Psoas muscle (tissue), 8 donors: ENCODE data around the gene TAOK3. TPM values are rescaled to one million over a fixed set of nuclear protein-coding genes. Genes with fewer than 3 reads are reported as not detected.

Experiments
- ATAC-seq, 4 donors: fragments of 200-7000 bp; cut with Tn5 transposase; one replicate each; pipeline ENCODE4 v1.9.1; 2020; ENCODE audit warnings: moderate library complexity in 3 of 4, mild to moderate bottlenecking in 2 of 4
- DNase-seq, 2 donors: peaks; one replicate each; pipeline ENCODE4 v3.0.0-alpha.2; 2020
- H3K27ac ChIP-seq: fragments of 200-600 bp; one replicate; pipeline ENCODE4 v1.8.0; 2022
- H3K27me3 ChIP-seq, 3 donors: fragments of 200-600 bp in 1 of 3; one replicate each; pipeline versions ENCODE4 v1.6.1 to v1.8.0; 2013 to 2022; ENCODE audit warnings: low read length in 2 of 3, mild to moderate bottlenecking in 2 of 3, moderate library complexity in 1 of 3; ENCODE audit not compliant: insufficient read depth in 3 of 3
- H3K36me3 ChIP-seq, 2 donors: fragments of 200-600 bp in 1 of 2; one replicate each; pipeline versions ENCODE4 v1.6.1 to v1.8.0; 2013 to 2022; ENCODE audit warnings: low read depth in 1 of 2, mild to moderate bottlenecking in 1 of 2, moderate library complexity in 1 of 2; ENCODE audit not compliant: insufficient read depth in 1 of 2
- H3K4me1 ChIP-seq: fragments of 200-600 bp; one replicate; pipeline ENCODE4 v1.8.0; 2022
- H3K4me3 ChIP-seq: fragments of 200-600 bp; one replicate; pipeline ENCODE4 v1.8.0; 2022; ENCODE audit warnings: mild to moderate bottlenecking
- H3K9me3 ChIP-seq: fragments of 200-600 bp; one replicate; pipeline ENCODE4 v1.8.0; 2022
- CTCF ChIP-seq: fragments of 200-600 bp; IDR thresholded peaks from one replicate; pipeline ENCODE4 v1.8.0; 2022; ENCODE audit warnings: antibody characterized with exemption
- WGBS, 3 donors: extraction: QIAGEN DNeasy Blood & Tissue Kit; methylation state at CpG; one replicate each; pipeline versions ENCODE4 v1.1.6 to v1.1.7; 2013; 5-methylcytosine and 5-hydroxymethylcytosine counted together
- intact Hi-C, 2 donors: fragments of 100-400 bp; cut with DNase I; formaldehyde crosslinking; loops; one replicate each; pipeline versions ENCODE4 v1.11.0 to v1.14.2; 2022
- polyA plus RNA-seq, 3 donors: library from polyadenylated mRNA; stranded (reverse); fragments of 200-250 nt; gene quantifications; one replicate each; pipeline ENCODE4 v1.2.3, GENCODE V29; 2013
- total RNA-seq, 4 donors: library from RNA; stranded (reverse); fragmentation: NEBNext Ultra II Directional in 2 of 4; extraction: Animal tissue kit (Norgen Biotek cat#: 25700) in 2 of 4; gene quantifications; one replicate each; pipeline versions ENCODE4 v1.2.1 to v1.2.4, GENCODE V29; 2021 to 2023
- donor health status: healthy with polysubstance abuse.
- donor health status: DM: no; HTN: no; CAD: no; lungs with moderate emphysema.
- donor health status: Bipolar disorder and iron deficiency.
- donor health status: healthy.
- donor health status: DM: yes; HTN: yes; CAD: no.
- donor health status: DM: no; HTN: no; CAD: no.
- donor health status: DM: no; HTN: no; CAD: no.
- donor health status: DM: yes; HTN: yes; CAD: no.

Gene TAOK3
- total and polyA plus RNA-seq, 7 donors: 6.5 to 22.2 (median 18.2) TPM

DNA sequence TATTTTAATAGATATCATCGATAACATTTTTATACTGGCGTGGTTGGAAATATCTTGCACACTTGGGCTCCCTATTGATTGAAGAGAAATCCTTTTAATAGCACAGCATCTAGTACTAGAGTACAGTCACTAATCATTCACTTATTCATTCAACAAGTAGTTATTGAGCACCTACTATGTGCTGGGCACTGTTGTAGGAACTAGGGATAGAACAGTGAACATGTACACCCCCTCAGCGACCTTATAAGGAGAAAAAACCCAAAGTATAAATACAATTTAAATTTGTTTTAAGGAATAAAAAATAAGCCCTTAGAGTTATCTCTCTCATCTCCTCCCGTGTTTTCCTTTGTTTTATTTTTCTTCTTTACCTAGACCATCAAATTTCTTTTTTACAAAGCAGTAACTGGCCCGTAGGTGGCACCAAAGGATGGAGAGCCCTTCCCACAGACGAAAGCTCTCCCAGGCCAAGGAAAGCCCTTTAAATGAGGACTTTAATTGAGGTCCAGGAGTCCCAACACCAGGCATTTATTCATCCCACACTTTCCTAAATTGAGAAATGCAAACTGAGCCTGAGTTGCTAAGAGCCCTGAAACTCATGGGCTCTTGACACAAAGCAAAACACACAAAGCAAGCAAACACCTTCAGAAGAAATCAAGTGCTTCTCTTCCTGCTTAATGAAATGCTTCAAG lies 207.8 kb downstream of the TAOK3 start:
- Histone ChIP-seq H3K27me3 (no peaks in the 10 kb centered on the region), H3K4me3 (no peak overlapping the region), H3K36me3 (peaks cover 0 to 62% of the 10 kb centered on the region in 2 donors), H3K9me3 (no peaks in the 10 kb centered on the region), H3K4me1 (no peaks in the 10 kb centered on the region), H3K27ac (no peak overlapping the region)
- intact Hi-C loops: no loop called here
- WGBS, 3 donors: 58 to 70% (median 66%) methylated on average over 6 of the region's 6 CpGs
- peak; percentile 18 for TF ChIP-seq CTCF
- DNase-seq (no peak), ATAC-seq (no peak)

DNA sequence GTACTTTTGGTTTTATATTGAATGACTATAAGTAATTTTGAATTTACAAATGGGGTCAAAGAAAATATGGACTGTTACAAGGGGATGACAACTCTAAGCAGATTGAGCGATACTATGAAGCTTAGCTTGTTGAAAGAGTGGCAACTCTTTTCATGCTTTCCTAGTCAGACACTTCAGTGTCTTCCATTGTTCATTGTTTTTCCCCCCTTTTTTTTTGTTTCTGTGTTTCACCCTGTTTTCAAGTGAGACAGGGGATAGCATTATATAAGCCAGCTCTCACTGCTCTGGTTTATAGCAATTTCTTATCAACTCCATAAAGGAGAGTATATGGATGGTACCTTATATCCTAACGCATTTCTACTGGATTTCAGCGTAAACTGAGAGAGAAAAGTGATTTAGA lies 212.2 kb downstream of the TAOK3 start:
- WGBS, 3 donors: 94 to 99% (median 98%) methylated on average over 3 of the region's 3 CpGs
- no peaks in the 10 kb centered on the region for H3K4me1 ChIP-seq
- no peak for DNase-seq
- ATAC-seq: no peak
- intact Hi-C loops: no loop called here
- no peaks in the 10 kb centered on the region for H3K27me3 ChIP-seq
- H3K27ac ChIP-seq: no peak overlapping the region
- TF ChIP-seq CTCF: no peak
- peaks cover 4 to 78% of the 10 kb centered on the region in 2 donors for H3K36me3 ChIP-seq
- no peaks in the 10 kb centered on the region for H3K9me3 ChIP-seq
- H3K4me3 ChIP-seq: no peak overlapping the region

DNA sequence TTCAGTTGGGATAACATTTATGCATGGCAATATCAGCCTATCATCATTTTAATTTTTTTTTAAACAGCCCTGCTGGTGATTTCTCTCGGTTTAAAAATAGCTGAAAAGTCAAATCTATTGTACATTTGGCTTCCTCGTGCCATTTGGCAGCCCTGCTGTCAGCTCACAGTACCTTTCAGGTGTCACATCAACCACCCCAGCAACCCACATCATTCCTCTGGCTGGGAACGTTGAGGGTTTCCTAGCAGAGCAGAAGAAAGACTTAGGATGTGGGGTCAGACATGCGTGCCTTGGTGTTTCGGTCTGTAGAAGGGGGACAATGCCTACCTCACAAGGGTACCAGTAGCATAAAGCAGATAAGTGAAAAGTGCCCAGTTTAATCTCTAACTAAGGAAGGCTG lies 221.0 kb downstream of the TAOK3 start:
- ATAC-seq: no peak
- Histone ChIP-seq H3K27me3 (no peaks in the 10 kb centered on the region), H3K36me3 (peaks cover 0 to 68% of the 10 kb centered on the region in 2 donors), H3K4me3 (no peak overlapping the region), H3K4me1 (no peaks in the 10 kb centered on the region), H3K9me3 (no peaks in the 10 kb centered on the region), H3K27ac (no peak overlapping the region)
- TF ChIP-seq CTCF: no peak
- 65 to 81% (median 72%) methylated on average over 5 of the region's 5 CpGs for WGBS, 3 donors
- no peak for DNase-seq
- intact Hi-C loops: no loop called here

GRCh38 chr12:118150625-118151024 lies 222.1 kb downstream of the TAOK3 start:
- peaks cover 0 to 68% of the 10 kb centered on the region in 2 donors for H3K36me3 ChIP-seq
- no peaks in the 10 kb centered on the region for H3K4me1 ChIP-seq
- no peaks in the 10 kb centered on the region for H3K27me3 ChIP-seq
- no peaks in the 10 kb centered on the region for H3K9me3 ChIP-seq
- TF ChIP-seq CTCF: no peak
- DNase-seq (no peak), ATAC-seq (no peak)
- intact Hi-C loops: no loop called here
- no peak overlapping the region for H3K4me3 ChIP-seq
- WGBS, 3 donors: 31 to 62% (median 40%) methylated on average over 7 of the region's 7 CpGs
- no peak overlapping the region for H3K27ac ChIP-seq

DNA sequence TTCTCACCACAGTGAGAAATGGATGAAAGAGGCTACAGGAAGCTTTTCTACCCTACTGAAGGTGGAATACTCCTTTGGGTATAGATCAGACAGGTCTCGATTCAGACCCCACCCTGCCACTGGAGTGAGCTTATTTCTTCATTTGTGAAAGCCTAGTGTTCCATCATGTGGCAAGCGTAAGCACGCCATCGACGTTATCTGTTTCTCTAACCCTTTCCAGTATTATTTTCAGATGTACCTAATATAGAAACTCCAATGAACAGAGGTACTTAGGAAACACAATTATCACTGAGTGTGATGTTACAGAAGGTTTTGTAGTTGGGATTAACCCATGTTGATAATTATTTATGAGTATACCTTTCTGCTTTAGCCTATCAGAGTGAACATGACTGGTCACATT lies 224.4 kb downstream of the TAOK3 start:
- Histone ChIP-seq H3K36me3 (peaks cover 3 to 87% of the 10 kb centered on the region in 2 donors), H3K9me3 (no peaks in the 10 kb centered on the region), H3K4me3 (no peak overlapping the region), H3K27me3 (no peaks in the 10 kb centered on the region), H3K27ac (peak overlapping the region; percentile 46), H3K4me1 (no peaks in the 10 kb centered on the region)
- no peak for TF ChIP-seq CTCF
- WGBS, 3 donors: 61 to 75% (median 62%) methylated on average over 5 of the region's 5 CpGs
- no peak for DNase-seq
- peak in 1 of 4 donors; percentile 19 for ATAC-seq
- intact Hi-C loops: loop anchor here in 1 of 2 donors (10.0 kb wide), 1 partner anchor 273 kb away; no protein-coding TSS in a partner anchor
